ENCODE data around the gene AHSA1.

The AHSA1 gene

GRCh38 chr14:77416836-77417235 is 41.1 kb upstream of the AHSA1 start:
- H3K79me2 ChIP-seq (ENCODE audit: control insufficient read depth, low read length), result no peaks in the 10 kb centered on the region
- H3F3A ChIP-seq (ENCODE audit: control insufficient read depth, insufficient read depth), result no peaks in the 10 kb centered on the region
- no peak overlapping the region for H3K4me3 ChIP-seq (ENCODE audit: low read length)
- H3K27me3 ChIP-seq (ENCODE audit: control insufficient read depth, low read length), result no peaks in the 10 kb centered on the region
- H3K27ac ChIP-seq (ENCODE audit: low read depth, low read length), result no peak overlapping the region
- no peak overlapping the region for H3K4me2 ChIP-seq (ENCODE audit: low read length)
- TF ChIP-seq CTCF (IDR thresholded peaks at IDR 0.05; ENCODE audit: low read depth, low read length, poor library complexity, severe bottlenecking), result no peak
- no peak for TF ChIP-seq EZH2phosphoT487 (IDR thresholded peaks at IDR 0.05; ENCODE audit: borderline replicate concordance, low read length)
- no peaks in the 10 kb centered on the region for H3K9me2 ChIP-seq (replicated peaks; ENCODE audit: control insufficient read depth, low read length)
- H4K20me1 ChIP-seq (ENCODE audit: control insufficient read depth, insufficient read depth, low read depth, low read length), result no peaks in the 10 kb centered on the region
- H3K36me3 ChIP-seq (ENCODE audit: control insufficient read depth, low read length), result no peaks in the 10 kb centered on the region
- H3K4me1 ChIP-seq (ENCODE audit: control insufficient read depth, low read length), result no peaks in the 10 kb centered on the region
- H3K9me3 ChIP-seq (ENCODE audit: control insufficient read depth, insufficient read depth, low read length), result no peaks in the 10 kb centered on the region

GRCh38 chr14:77421201-77421600 is 36.7 kb upstream of the AHSA1 start:
- Histone ChIP-seq H3K79me2 (ENCODE audit: control insufficient read depth, low read length) (no peaks in the 10 kb centered on the region), H3K9me2 (replicated peaks; ENCODE audit: control insufficient read depth, low read length) (no peaks in the 10 kb centered on the region), H3K4me3 (ENCODE audit: low read length) (no peak overlapping the region), H4K20me1 (ENCODE audit: control insufficient read depth, insufficient read depth, low read depth, low read length) (no peaks in the 10 kb centered on the region), H3K36me3 (ENCODE audit: control insufficient read depth, low read length) (peaks cover 19% of the 10 kb centered on the region), H3K4me2 (ENCODE audit: low read length) (no peak overlapping the region), H3K27me3 (ENCODE audit: control insufficient read depth, low read length) (no peaks in the 10 kb centered on the region), H3K9me3 (ENCODE audit: control insufficient read depth, insufficient read depth, low read length) (no peaks in the 10 kb centered on the region), H3K27ac (ENCODE audit: low read depth, low read length) (no peak overlapping the region), H3K4me1 (ENCODE audit: control insufficient read depth, low read length) (no peaks in the 10 kb centered on the region), H3F3A (ENCODE audit: control insufficient read depth, insufficient read depth) (no peaks in the 10 kb centered on the region)
- no peak for TF ChIP-seq EZH2phosphoT487 (IDR thresholded peaks at IDR 0.05; ENCODE audit: borderline replicate concordance, low read length)
- no peak for TF ChIP-seq CTCF (IDR thresholded peaks at IDR 0.05; ENCODE audit: low read depth, low read length, poor library complexity, severe bottlenecking)

- H3K36me3 ChIP-seq (ENCODE audit: control insufficient read depth, low read length), result peaks cover 41% of the 10 kb centered on the region
- H3K27ac ChIP-seq (ENCODE audit: low read depth, low read length), result no peak within 1 kb of the TSS
- no peaks in the 10 kb centered on the region for H3K9me3 ChIP-seq (ENCODE audit: control insufficient read depth, insufficient read depth, low read length)
These were observed 34.5 kb upstream of the AHSA1 start, which contains the start of gene NOXRED1 for GRCh38 chr14:77423423-77423822. NOXRED1 (minus strand) TSS chr14:77423523; CDS start chr14:77422889, 634 bp downstream.

More at GRCh38 chr14:77423423-77423822, 34.5 kb upstream of the AHSA1 start, which contains the start of gene NOXRED1:
- no peak for TF ChIP-seq CTCF (IDR thresholded peaks at IDR 0.05; ENCODE audit: low read depth, low read length, poor library complexity, severe bottlenecking)
- TF ChIP-seq EZH2phosphoT487 (IDR thresholded peaks at IDR 0.05; ENCODE audit: borderline replicate concordance, low read length), result no peak
- Histone ChIP-seq H3K27me3 (ENCODE audit: control insufficient read depth, low read length) (no peaks in the 10 kb centered on the region), H3K4me1 (ENCODE audit: control insufficient read depth, low read length) (no peaks in the 10 kb centered on the region), H3K79me2 (ENCODE audit: control insufficient read depth, low read length) (no peaks in the 10 kb centered on the region), H3K4me3 (ENCODE audit: low read length) (no peak within 1 kb of the TSS), H3K9me2 (replicated peaks; ENCODE audit: control insufficient read depth, low read length) (no peaks in the 10 kb centered on the region), H3F3A (ENCODE audit: control insufficient read depth, insufficient read depth) (no peaks in the 10 kb centered on the region), H4K20me1 (ENCODE audit: control insufficient read depth, insufficient read depth, low read depth, low read length) (no peaks in the 10 kb centered on the region), H3K4me2 (ENCODE audit: low read length) (no peak within 1 kb of the TSS)

All from DOHH2 (cell line).